Effector CD4-positive, alpha-beta T cell (primary cell): ENCODE measurements around the gene RHOT2.
"Not testable (repeated sequence)": the region's sequence is repeated elsewhere in the genome, so short reads cannot be mapped to it uniquely, and the experiment has no call there.

Experiments
- DNase-seq: peaks from one replicate; pipeline ENCODE4 v3.0.0-alpha.2; 2020

Gene RHOT2

DNA sequence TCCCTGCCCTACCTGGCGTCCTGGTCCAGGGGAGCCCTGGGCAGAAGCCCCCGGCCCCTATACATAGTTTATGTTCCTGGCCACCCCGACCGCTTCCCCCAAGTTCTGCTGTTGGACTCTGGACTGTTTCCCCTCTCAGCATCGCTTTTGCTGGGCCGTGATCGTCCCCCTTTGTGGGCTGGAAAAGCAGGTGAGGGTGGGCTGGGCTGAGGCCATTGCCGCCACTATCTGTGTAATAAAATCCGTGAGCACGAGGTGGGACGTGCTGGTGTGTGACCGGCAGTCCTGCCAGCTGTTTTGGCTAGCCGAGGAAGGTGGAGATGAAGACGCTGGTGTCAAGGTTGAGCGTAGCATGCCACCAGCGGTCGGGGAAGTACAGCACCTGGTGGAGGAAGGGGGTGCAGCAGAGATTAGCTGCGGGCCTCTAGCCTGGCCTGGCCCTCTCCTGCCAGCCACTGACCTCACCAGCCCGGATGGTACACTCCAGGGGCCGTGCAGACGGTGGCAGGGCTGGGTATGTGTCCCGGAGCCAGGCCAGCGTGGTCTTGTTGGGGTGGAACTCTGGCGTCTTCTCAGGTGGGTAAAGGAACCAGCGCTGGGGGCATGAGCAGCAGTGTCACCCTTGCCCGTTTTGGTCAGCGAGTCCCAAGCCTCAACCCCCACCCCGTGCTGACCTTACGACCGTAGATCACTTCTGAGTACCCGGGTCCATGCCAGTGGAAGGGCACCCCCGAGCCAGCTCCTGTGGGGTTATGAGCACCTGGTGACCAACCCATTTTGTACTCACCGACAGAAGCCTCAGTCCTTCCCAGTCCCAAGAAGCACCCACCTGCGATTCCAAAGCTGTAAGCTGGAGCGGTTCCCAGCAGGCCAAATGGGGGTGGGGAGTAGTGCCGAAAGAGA lies 14.8 kb downstream of the RHOT2 start:
- DNase-seq = no peak

DNA sequence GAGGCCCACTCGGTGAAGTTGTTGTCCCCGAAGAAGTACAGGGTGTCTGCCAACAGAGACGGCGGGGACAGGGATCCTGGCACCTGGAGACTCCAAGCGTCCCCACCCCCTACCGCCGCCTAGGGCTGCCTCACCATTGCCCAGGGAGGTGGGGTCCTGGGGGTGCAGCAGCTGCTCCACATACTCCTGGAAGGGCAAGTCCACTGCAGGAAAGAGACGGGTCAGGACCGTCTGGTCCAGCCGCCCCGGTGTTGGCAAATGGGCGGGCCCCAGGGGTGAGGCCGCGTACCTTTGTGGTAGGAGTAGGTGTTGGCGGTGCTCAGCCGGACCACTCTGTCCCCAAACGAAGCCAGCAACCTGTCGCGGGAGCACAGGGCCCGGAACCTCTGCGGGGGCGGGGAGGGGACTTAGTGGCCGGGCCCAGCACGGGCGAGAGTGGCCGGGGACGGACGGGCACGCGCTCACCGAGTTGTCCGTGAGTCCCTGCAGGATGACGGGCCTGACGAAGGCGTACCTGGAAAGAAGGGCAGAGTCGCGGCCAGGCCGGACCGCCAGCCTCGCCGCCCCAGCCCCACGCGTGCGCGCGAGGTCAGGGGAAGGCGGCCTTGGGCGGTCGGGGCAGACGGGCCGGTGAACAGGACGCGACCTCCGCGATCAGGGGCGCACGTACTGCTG lies 15.6 kb downstream of the RHOT2 start:
- DNase-seq = no peak

DNA sequence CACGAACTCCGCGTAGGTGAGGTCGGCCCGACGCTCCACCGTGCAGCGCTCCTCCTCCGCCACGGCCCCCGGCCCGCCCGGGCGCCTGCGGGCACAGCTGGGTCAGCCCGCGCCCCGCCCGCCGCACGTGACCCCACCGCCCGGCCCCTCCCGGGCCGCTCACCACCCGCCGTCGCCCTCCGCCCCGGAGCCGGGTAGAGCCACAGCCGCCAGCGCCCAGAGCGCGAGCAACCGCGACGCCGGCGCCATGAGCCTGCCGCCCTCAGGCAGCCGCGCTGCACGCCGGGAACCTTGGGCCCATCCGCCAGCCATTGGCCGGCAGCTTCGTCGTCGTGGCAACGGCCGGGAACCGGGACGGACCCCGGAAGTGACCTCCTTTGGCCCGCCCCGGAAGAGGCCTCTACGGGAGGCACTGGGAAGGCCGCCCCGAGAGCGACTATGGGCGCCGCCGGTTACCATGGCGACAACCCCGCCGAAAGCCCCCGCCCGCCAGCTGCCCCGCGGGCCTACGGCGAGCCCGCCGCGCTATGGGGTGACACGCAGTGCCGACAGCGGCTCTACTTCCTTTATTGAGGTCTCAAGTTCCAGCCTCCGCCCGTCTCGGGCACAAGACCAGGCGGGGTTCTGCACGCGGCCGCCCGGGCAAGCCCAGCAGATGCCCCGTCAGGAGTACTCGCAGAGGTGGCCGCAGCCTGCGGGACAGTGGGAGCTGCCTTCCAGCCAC lies 16.3 kb downstream of the RHOT2 start, which contains the start of gene JMJD8:
JMJD8 (minus strand) TSS at position 264 of the 724 bp plus-strand sequence; CDS start at position 249, 15 bp downstream.
- DNase-seq = peak; percentile 94

DNA sequence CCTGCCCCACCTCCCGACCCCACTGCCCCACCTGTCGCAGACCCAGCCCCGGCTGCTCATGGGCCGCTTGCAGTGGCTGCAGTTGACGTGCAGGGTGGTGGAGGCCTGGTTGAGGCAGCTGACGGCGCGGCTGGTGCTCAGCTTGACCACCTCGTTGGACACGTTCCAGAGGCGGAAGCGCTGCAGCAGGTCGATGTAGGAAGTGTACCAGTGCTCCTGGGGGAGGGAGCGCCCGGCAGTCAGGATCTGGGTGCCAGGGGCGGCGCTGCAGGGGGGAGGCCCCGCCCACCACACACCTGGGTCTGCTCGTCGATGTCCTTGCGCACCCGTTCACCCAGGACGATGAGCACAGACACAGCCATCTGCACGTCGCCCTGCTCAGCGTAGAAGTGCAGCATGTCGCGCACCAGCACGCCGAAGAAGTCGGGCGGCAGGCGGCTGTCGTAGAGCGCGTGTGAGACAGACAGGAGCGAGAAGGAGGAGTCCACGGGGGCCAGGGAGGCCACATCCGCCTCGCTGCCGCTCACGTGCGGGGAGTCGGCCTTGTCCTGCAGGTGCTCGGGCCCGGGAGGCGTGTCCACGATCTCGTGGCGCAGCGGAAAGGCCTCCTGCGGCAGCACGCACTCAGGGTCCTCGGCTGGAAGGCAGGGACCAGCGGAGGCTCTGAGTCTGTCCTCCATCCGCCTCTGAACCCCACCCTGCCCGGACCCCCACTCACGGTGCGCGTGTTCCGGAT lies 17.2 kb downstream of the RHOT2 start:
- DNase-seq = no peak

DNA sequence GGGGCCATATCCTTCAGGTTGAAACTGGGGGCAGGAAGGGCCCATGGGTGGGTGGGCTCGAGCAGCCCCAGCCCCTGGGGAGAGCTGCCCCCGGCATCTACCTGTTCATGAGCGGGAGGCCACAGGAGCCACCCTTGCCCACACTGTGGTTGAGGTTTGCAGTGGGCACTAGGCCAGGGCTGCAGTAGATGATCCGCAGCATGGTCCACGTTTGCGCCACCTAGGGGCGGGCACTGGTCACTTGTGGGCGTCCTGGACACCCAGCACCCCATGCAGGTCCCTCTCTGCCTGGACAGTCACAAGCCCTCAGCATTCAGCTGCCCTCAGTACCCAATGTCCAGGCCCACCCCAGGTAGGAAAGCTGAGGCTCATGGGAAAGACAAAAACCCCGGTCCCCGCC lies 18.0 kb downstream of the RHOT2 start:
- no peak for DNase-seq

DNA sequence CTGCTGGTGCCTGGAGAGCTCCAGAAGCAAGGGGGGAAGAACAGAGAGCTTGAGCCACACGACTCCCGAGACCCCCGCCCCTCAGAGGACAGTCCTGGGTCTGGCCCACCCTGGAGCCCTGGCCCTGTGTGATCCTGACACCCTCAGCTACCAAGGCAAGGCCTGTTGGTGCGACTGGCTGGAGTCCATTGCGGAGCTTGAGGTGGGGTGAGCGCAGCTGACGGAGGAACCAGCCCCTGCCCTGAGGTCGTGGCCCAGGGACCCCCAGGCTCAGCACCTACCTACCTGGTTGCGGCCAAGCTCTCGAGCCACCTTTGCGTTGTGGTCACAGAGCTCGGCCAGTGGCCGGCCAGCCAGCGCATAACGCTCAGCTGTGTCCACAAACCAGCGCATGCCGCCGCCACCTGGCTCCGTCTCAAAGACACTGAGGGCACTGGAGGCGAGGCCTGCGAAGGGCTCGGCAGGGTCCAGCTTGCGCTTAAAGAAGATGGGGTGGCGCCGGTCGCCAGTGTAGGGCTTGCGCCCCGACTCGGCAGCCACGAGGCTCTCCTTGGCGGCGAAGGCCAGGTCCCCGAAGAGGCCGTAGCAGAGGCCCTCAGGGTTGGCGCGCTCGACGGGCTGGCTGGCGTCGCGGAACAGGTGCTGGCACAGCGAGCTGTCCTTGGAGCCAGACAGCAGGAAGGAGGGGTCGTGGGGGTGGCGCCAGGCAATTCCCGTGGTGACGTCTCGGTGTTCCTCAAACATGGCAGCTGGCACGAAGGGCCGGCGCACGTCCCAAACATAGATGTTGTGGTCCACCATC lies 18.7 kb downstream of the RHOT2 start:
- DNase-seq = no peak

DNA sequence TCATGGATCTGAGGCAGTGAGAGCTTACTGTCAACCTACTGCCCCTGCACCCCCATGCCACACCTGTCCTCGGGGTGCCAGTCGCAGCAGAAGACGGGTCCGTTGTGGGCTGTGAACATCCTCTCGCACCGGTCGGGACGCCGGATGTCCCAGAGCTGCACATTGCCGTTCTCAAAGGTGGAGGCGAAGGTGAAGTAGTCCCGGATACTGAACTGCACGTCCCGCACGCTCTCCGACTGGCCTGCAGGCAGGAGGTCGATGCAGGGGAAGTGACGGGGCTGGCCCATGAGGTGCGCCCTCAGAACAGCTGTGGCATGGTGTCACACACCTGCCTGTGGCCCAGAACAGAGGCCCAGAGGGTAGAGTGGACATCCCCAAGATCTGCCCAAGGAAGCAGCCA lies 19.6 kb downstream of the RHOT2 start:
- no peak for DNase-seq

DNA sequence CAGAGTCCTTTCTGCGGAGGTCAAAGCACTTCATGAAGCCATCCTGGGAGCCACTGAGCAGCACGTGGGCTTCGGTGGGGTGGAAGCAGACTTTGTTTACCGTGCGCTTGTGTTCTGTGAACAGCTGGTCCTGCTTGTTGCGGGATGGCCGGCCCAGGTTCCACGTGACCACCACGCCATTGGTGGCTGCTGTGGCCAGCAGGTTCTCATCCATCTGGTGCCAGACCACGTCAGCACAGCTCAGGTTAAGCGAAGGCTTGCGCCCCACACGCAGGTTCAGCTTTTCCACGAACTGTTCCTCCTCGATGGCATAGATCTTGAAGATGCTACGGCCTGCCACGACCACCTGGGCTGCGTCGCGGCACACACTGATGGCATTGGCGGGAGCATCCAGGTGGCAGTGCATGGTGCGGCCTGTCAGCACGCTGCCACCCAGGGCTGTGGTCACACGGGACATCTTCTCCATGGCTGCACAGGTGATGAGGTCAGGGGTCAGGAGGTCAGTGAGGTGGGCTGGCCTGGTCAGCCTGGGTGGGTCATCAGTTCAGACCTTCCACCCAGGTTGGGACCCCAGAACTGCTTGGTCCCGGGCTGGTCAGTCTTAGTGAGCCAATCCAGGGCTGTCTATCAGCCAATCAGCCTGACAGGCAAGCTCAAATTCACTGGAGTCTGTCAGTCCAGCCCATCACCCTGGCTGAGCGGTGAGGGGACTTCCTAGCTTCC lies 21.4 kb downstream of the RHOT2 start:
- no peak for DNase-seq

DNA sequence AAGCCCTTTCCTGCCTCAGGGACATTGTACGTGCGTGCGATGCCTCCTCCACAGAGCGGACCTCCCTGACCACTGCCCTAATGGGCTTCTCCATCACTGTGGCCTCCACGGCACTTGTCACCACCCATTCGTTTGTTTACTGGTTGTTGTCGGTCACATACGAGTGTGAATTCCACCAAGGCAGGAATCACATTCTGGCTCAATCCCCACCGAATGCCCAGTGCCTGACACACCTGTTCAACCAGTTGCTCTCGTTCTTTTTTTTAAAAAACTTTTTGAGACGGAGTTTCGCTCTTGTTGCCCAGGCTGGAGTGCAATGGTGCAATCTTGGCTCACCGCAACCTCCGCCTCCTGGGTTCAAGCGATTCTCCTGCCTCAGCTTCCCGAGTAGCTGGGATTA lies 23.3 kb downstream of the RHOT2 start:
- DNase-seq = not testable (repeated sequence)

DNA sequence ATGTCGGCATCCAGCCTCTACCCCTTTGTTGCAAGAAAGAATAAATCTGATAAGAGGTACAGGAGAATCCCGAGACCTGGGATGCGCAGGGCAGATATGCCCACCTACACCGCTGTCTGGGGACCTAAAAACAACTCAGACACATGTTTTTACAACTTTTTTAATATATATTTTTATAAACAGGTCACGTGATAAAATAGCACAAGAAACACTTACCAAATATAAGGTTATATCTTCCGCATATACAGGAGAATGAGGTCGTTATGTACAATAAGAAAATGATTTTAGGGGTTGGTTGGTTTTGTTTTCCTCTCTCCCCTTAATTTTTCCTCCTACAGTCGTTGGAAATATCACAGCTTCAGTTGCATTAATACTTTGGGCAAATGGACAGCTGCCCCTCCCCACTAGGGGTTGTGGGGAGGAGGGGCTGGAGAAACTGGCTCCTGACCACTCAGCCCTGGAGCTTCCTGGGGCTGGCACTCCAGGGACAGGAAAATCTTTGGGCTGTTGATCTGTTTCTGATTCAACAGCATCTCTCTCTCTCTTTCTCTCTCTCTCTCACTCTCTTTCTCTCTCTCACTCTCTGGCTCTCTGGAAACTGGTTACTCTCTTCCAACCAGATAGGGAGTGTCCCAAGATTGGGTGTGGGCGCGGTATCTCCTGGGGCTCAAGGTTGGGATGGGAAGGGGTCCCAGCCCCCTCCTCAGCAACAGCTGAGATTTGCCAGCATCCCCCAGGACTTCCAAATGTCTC lies 24.6 kb downstream of the RHOT2 start:
- no peak for DNase-seq

DNA sequence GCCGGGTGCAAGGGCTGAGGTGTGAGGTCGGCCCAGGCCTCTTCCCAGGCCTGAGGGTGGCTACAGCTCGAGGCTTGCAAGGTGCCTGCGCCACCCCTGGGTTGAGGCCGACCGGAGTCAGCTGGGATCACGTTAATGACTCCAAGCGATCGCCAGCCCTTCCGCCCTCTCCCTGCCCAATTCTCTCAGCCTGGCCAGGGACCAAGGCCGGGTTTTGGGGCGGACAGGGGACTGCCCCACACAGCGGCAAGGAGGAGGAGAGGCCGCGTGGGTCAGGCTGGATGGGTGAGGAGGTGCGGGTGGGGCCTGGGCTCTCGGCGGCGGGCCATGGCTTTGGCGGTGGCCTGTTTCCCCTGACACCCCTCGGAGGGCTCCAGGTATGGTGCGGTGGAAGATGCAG lies 25.4 kb downstream of the RHOT2 start:
- no peak for DNase-seq

DNA sequence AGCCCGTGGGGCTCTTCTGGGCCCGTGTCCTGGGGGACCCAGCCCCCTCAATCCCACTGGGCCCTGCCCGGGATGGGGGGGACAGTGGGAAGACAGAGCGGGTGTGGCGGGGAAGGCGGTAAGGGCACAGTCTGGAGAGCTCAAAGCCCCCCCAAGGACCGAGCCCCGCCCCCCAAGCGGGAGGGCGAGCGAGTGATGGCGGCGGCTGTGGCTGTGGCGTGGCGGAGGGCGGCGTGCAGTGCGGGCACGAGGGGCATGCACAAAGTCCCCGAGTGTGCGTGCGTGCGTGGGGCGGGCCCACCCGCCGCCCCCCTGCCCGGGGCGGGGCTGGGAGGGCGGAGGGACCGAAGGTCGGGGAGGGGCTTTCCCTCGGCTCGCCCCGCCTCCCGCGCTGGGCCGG lies 25.8 kb downstream of the RHOT2 start:
- DNase-seq = no peak

DNA sequence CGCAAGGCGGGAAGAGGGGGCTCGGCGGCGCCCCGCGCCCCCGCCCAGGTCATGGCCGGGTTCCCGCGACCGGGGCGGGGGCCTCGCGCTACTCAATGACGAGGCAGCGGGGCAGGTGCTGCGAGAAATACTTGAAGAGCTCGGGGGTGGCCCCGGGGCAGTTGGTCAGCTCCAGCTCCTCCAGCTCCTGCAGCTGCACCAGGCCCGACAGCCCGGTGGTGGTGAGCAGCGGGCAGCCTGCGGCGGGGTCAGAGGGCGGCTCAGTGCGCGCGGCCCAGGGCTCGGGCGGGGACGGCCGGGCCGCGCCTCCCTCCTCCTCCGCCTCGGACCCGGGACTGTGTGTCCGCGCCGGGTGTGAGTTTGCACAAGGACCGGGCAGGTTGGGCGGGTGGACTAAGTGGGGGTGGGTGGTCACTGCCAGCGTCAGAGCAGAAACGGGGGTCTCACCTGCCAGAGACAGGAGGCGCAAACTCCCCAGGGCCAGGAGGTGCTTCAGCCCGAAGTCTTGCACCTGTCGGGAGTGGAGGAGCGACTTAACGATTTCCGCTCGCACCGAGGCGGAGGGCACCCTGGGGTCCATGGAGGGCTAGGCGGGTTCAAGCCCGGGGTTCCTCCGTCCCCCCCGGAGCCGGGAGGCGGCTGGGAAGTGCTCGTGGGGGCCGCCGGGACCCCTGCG lies 26.4 kb downstream of the RHOT2 start:
- DNase-seq = no peak

DNA sequence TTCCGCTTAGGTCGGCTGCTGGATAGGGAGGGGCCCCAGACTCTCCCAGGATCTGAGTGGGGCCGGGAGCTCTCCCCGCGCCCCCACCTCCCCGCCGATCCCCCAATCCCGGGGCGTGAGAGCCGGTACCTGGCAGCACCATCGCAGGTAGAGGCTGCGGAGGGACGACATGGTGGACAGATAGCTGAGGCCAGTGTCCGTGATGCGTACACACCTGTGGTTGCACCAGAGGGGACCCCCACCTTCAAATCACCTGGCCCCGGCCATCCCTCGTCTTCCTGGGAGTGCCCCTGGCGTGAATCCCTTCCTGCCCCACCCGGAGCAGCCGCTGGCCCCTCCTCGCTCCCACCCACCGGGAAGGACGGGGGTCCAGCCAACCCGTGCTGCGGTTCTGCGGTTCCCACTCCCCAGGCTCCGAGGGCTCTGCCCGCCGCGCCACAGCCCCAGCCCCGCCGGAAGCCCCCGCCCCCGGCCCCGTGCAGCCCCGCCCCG lies 27.0 kb downstream of the RHOT2 start:
- DNase-seq = no peak

DNA sequence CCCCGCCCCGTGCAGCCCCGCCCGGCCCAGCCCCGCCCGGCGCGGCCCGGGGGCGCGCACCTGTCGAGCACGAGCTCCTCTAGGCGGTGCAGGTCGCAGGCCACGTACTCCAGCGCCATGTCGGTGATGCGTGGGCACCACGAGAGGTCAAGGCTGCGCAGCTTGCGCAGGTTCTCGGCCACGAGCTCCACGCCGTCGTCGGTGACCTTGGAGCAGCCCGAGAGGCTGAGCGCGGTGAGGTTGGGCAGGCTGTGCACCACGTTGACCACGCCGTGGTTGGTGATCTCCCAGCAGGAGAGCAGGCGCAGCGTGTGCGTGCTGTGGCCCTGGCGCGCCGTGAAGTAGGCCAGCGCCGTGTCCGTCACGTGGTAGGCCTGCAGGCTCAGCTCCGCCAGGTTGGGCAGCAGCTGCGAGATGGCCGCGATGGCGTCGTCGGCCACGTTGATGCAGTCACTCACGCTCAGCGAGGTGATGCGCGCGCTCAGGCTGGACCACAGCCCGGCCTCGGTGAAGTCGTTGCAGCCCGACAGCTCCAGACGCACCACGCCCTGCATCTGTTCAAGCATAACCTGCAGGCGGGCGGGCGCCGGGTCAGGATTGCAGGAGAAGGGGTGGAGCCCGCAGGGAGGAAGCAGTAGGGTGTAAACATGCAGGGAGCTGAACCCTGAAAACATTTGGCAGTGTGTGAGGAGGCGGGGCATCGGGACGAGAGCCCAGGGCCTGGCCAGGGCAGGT lies 27.6 kb downstream of the RHOT2 start:
- DNase-seq = peak; percentile 53

DNA sequence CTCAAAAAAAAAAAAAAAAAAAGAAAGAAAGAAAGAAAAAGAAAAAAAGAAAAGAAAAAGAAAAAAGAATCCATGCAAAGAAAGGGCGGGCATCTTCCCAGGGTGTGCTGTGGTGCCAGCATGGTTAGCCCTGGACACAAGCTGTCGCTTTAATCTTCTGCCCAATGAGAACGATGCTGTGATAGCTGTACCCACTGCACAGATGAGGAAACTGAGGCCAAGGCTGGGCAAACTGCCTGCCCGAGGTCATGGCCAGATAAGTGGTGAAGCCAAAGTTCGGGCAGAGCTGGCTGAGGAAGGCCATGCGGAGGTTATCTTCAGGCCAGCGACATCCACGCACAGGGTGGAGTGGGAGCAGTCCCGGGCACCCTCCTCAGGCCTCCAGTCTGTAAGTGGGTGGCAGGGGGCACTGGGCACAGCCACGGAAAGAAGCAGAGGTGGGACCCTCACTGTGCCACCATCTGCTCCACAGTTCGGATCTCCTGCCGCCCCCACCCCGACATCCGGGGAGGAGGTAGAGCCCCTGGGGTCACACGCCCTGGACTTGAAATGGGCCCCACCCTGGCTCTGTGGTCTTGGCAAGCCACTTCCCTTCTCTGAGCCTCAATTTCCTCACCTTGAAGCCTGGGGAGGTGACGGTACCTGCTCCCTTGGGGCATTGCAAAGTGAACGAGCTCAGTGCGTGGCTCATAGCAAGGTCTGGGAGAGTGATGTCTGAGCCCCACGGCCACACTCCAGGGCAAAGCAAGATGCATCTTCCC lies 31.2 kb downstream of the RHOT2 start:
- DNase-seq = no peak

DNA sequence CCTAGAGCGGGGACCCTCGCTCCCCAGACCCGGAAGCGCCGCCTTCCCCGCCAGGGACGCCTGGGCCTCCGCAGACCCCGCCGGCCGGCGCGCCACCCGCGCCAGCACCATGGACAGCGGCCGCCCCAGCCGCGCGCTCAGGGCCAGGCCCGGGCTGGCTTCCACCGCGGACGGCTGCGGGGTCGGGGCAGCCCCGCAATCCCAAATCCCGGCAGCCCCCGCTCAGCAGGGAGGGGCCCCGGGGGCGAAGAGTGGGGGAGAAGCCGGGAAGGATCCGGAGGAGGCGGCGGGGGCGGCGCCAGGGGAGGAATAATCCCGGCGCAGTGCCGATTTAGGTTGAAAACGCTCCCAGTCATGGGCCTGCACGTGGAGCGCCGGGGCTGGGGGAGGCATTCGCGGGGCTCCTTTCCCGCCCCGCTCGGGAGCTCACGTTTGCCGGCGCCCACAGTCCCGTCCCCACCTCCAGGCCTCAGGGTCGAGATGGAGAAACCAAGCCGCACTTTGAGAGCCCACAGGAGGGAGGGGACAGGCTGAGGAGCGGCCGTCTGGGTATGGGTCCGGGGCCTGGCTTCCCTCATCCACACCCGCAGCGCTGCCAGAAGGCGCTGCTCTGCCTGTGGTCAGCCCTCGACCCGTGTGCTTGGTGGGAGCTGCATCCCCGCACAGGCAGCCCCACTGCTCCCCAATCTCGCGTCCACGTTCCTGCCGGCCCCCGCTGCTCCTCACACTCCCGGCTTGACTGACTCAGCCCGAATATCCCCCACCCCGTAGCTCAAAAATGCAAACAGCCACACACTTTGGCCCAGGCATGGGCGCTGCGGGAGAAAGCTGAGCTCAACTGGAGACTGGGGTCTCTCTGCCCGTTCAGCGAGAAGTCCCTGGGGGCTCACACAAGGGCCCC lies 33.0 kb downstream of the RHOT2 start:
- DNase-seq = peak; percentile 42
